Measurements from ENCODE around the gene PIAS1. TPM values are rescaled to one million over a fixed set of nuclear protein-coding genes. Genes with fewer than 3 reads are reported as not detected.
"Not testable (repeated sequence)": the region's sequence is repeated elsewhere in the genome, so short reads cannot be mapped to it uniquely, and the experiment has no call there.

PIAS1 gene
- total RNA-seq, 1 experiment from 2014 or later, result 32.9 TPM

GRCh38 chr15:68234060-68234459 lies 179.9 kb downstream of the PIAS1 start:
- H3K4me3 Mint-ChIP-seq (ENCODE audit: unreplicated experiment), result no peak overlapping the region
- TF ChIP-seq, protein P1, sequence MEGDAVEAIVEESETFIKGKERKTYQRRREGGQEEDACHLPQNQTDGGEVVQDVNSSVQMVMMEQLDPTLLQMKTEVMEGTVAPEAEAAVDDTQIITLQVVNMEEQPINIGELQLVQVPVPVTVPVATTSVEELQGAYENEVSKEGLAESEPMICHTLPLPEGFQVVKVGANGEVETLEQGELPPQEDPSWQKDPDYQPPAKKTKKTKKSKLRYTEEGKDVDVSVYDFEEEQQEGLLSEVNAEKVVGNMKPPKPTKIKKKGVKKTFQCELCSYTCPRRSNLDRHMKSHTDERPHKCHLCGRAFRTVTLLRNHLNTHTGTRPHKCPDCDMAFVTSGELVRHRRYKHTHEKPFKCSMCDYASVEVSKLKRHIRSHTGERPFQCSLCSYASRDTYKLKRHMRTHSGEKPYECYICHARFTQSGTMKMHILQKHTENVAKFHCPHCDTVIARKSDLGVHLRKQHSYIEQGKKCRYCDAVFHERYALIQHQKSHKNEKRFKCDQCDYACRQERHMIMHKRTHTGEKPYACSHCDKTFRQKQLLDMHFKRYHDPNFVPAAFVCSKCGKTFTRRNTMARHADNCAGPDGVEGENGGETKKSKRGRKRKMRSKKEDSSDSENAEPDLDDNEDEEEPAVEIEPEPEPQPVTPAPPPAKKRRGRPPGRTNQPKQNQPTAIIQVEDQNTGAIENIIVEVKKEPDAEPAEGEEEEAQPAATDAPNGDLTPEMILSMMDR (IDR thresholded peaks at IDR 0.05; ENCODE audit: unreplicated experiment), result no peak
- no peaks in the 10 kb centered on the region for H3K27me3 Mint-ChIP-seq (ENCODE audit: insufficient read depth, unreplicated experiment)
- DNase-seq (ENCODE audit: unreplicated experiment), result no peak
- ChIA-PET CTCF (interaction anchor here (0.7 kb wide), 1 partner anchor 451 kb away, joined by 3 read pairs; no protein-coding TSS in a partner anchor), POLR2A (no interaction called here)
- no TSS peak for BruUV-seq (replicated peaks)
- H3K36me3 Mint-ChIP-seq (ENCODE audit: insufficient read depth, unreplicated experiment), result peaks cover 4% of the 10 kb centered on the region
- intact Hi-C loops (cut with micrococcal nuclease), result no loop called here
- H3K27ac Mint-ChIP-seq (ENCODE audit: low read depth, unreplicated experiment), result no peak overlapping the region
- H3K4me1 Mint-ChIP-seq (ENCODE audit: insufficient read depth, unreplicated experiment), result peaks cover 6% of the 10 kb centered on the region
- peaks cover 5% of the 10 kb centered on the region for H3K9me3 Mint-ChIP-seq (ENCODE audit: unreplicated experiment)

DNA sequence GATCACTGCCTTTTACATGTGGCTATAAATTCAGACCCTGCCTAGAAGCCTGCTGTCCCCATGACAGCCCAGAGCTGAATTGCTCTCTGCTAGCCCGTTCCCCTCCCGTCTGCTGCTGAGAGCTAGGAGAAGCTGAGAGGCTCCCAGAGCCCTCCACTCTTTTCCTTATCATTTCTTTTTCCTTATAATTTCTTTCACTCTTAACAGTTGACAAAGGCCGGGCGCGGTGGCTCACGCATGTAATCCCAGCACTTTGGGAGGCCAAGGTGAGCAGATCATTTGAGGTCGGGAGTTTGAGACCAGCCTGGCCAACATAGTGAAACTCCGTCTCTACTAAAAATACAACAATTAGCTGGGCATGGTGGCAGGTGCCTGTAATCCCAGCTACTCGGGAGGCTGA lies 180.4 kb downstream of the PIAS1 start:
- intact Hi-C loops (cut with micrococcal nuclease); H3K36me3 Mint-ChIP-seq (ENCODE audit: insufficient read depth, unreplicated experiment); POLR2A ChIA-PET; H3K9me3 Mint-ChIP-seq (ENCODE audit: unreplicated experiment); H3K27me3 Mint-ChIP-seq (ENCODE audit: insufficient read depth, unreplicated experiment); H3K4me3 Mint-ChIP-seq (ENCODE audit: unreplicated experiment); DNase-seq (ENCODE audit: unreplicated experiment); H3K27ac Mint-ChIP-seq (ENCODE audit: low read depth, unreplicated experiment); H3K4me1 Mint-ChIP-seq (ENCODE audit: insufficient read depth, unreplicated experiment); BruUV-seq (replicated peaks): not testable (repeated sequence)
- CTCF ChIA-PET, result interaction anchor here (0.7 kb wide), 2 partner anchors 24 to 452 kb away, joined by 3 to 4 read pairs; no protein-coding TSS in a partner anchor

- TF ChIP-seq, protein P1 (IDR thresholded peaks at IDR 0.05; ENCODE audit: unreplicated experiment), result no peak
- ChIA-PET CTCF (interaction anchor here (0.7 to 1.1 kb wide), 2 partner anchors 18 to 24 kb away, joined by 3 to 4 read pairs; no protein-coding TSS in a partner anchor), POLR2A (no interaction called here)
- no TSS peak for BruUV-seq (replicated peaks)
- H3K27ac Mint-ChIP-seq (ENCODE audit: low read depth, unreplicated experiment), result no peak overlapping the region
- H3K36me3 Mint-ChIP-seq (ENCODE audit: insufficient read depth, unreplicated experiment), result peaks cover 4% of the 10 kb centered on the region
- H3K4me3 Mint-ChIP-seq (ENCODE audit: unreplicated experiment), result no peak overlapping the region
- DNase-seq (ENCODE audit: unreplicated experiment), result peak; percentile 62
- H3K27me3 Mint-ChIP-seq (ENCODE audit: insufficient read depth, unreplicated experiment), result no peaks in the 10 kb centered on the region
- peaks cover 7% of the 10 kb centered on the region for H3K9me3 Mint-ChIP-seq (ENCODE audit: unreplicated experiment)
- peaks cover 2% of the 10 kb centered on the region for H3K4me1 Mint-ChIP-seq (ENCODE audit: insufficient read depth, unreplicated experiment)
- intact Hi-C loops (cut with micrococcal nuclease), result no loop called here
Measured at GRCh38 chr15:68235022-68235421, 180.9 kb downstream of the PIAS1 start.

GRCh38 chr15:68239025-68239424 lies 184.9 kb downstream of the PIAS1 start:
- Mint-ChIP-seq H3K4me1 (ENCODE audit: insufficient read depth, unreplicated experiment) (no peaks in the 10 kb centered on the region), H3K27me3 (ENCODE audit: insufficient read depth, unreplicated experiment) (no peaks in the 10 kb centered on the region), H3K27ac (ENCODE audit: low read depth, unreplicated experiment) (no peak overlapping the region), H3K4me3 (ENCODE audit: unreplicated experiment) (no peak overlapping the region), H3K36me3 (ENCODE audit: insufficient read depth, unreplicated experiment) (peaks cover 4% of the 10 kb centered on the region), H3K9me3 (ENCODE audit: unreplicated experiment) (peaks cover 7% of the 10 kb centered on the region)
- BruUV-seq (replicated peaks), result no TSS peak
- TF ChIP-seq, protein P1 (IDR thresholded peaks at IDR 0.05; ENCODE audit: unreplicated experiment), result no peak
- intact Hi-C loops (cut with micrococcal nuclease), result no loop called here
- POLR2A ChIA-PET, result interaction anchor here (1.8 kb wide), 1 partner anchor 9 kb away, joined by 11 read pairs; the partner anchor contains the start of gene CLN6
- no peak for DNase-seq (ENCODE audit: unreplicated experiment)
- CTCF ChIA-PET, result no interaction called here
